ENCODE results near the gene PRIMA1.

The PRIMA1 gene

DNA sequence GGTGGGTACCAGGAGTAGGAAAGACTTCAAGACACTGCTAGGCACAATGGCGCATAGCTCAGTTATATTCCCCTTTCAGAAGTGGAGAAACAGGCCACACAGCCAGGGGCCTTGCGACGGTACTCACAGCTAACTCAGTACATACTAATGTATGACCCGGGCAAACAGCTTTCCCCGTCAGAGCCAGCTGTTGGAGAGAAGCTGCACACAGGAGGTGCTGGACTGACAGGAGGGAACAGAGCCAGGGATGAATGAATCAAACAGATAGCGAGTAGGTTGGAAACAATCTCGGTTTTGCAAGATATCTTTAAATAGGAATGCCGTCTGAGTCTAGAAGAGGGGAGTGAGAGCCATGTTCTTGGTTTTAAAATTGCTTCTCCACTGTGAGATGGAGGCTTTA, 45.5 kb downstream of the PRIMA1 start:
- Mint-ChIP-seq H3K27ac (no peak overlapping the region), H3K27me3 (peaks cover 0 to 3% of the 10 kb centered on the region in 2 donors), H3K4me3 (no peak overlapping the region), H3K9me3 (peaks cover 3 to 4% of the 10 kb centered on the region in 2 donors), H3K36me3 (no peaks in the 10 kb centered on the region), H3K4me1 (no peaks in the 10 kb centered on the region)
- ATAC-seq (replicated peaks), result no peak
- DNase-seq, result no peak

DNA sequence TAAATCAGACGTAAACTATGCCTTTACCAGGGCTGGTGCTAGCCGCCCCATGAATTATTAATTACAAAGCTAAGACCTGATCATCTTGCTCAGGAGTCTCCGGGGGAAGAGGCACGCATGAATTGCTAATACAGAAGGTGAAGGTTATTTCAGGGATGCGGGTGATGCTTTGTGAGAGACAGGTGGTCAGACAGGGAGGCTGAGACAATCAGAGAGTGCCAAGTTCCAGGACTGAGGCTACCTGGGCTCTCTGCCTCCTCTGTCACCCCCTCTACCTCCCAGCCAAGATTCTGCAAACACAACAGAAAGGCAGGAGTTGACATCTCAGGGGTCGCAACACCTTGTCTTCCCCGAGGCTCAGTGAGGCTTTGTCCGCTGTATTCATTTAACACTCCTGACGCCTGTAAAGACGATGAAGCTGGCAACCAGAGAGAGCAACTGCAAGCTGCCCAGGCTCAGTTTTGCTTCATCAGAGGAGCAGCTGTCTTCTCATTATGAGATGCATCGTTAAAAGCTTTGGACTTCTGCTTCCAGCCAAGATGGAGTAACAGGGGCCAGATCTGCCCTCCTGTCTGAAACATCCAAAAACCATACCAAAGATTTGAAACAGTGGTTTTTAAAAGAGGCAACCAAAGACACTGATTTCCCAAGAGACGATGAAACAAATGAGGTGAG, 46.6 kb downstream of the PRIMA1 start:
- Mint-ChIP-seq H3K27me3 (peaks cover 8 to 11% of the 10 kb centered on the region in 2 donors), H3K27ac (no peak overlapping the region), H3K36me3 (no peaks in the 10 kb centered on the region), H3K4me1 (no peaks in the 10 kb centered on the region), H3K9me3 (no peaks in the 10 kb centered on the region), H3K4me3 (no peak overlapping the region)
- DNase-seq, result no peak
- no peak for ATAC-seq (replicated peaks)

DNA sequence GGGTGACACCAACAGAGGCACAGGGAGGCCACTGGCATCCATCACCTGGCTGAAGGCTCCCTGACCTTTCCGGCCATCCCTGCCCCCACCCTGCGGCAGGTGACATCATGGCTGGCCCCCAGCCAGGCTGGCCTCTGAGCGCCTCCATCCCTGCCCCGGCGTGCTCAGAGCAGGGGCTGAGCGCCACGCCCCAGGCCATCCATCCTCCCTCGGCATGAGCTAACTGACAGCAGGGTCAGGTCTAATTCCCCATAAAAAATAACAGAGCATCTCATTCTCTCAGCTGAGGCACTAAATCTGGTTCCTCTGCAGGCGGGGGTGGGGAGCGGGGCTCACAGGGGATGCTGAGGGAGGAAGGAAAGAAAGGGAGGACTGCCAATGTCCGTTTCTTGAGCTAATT, 50.7 kb downstream of the PRIMA1 start:
- DNase-seq (no peak), ATAC-seq (replicated peaks) (no peak)
- Mint-ChIP-seq H3K9me3 (peaks cover 0 to 2% of the 10 kb centered on the region in 2 donors), H3K36me3 (no peaks in the 10 kb centered on the region), H3K4me3 (no peak overlapping the region), H3K4me1 (no peaks in the 10 kb centered on the region), H3K27me3 (peaks cover 9 to 11% of the 10 kb centered on the region in 2 donors), H3K27ac (no peak overlapping the region)

DNA sequence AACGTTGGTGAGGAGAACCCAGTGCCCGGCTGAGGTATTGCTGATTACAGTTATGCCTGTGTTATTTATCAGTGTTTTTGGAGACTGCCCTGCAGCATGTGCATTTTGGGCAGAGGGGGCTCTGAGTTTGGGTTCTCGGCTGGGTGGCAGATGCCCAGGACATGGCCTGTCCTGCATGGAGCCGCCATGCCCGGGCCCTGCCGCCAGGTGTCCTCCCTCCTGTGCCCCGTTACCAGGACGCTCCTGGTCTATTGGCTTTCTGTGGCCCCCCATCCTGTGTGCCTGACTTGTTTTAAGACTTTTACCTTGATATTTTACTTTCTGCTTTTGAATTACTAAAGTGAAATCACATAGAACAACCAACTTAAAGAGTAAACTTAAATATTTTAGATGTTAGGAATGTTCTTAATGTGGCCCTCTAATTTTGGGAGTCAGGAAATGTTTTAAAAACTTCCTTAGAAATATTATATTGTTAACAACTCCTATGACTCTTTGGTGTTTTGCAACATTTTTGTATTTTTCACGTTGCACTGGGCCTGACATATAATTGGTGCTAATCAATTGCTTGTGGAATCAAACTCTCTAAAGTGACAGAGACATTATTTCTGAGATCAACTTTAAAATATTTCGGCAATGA, 51.8 kb downstream of the PRIMA1 start:
- H3K27ac Mint-ChIP-seq, result no peak overlapping the region
- no peak overlapping the region for H3K4me3 Mint-ChIP-seq
- H3K27me3 Mint-ChIP-seq, result peaks cover 9 to 11% of the 10 kb centered on the region in 2 donors
- H3K4me1 Mint-ChIP-seq, result no peaks in the 10 kb centered on the region
- H3K9me3 Mint-ChIP-seq, result peaks cover 0 to 2% of the 10 kb centered on the region in 2 donors
- DNase-seq (no peak), ATAC-seq (replicated peaks) (no peak)
- H3K36me3 Mint-ChIP-seq, result no peaks in the 10 kb centered on the region

DNA sequence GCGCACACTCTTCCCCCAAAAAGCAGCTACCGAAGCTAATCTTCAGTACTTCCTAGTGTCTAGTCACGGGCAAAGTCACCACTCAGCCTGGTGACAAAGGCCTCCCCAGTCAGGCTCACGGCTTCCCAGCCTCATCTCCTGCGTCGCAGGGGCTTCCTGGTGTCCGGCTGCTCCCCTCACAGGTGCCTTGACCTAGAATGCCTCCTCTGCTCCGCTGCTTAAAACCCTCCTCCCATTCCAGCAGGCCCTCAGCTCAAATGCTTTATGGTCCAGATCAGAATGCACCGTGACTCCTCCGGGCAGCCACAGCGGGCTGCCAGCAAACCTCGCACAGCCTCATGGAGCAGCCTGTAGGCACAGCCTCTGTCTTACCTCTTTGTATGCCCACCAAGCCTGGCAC, 53.1 kb downstream of the PRIMA1 start:
- H3K36me3 Mint-ChIP-seq, result no peaks in the 10 kb centered on the region
- H3K27ac Mint-ChIP-seq, result no peak overlapping the region
- no peaks in the 10 kb centered on the region for H3K4me1 Mint-ChIP-seq
- no peak for ATAC-seq (replicated peaks)
- no peak overlapping the region for H3K4me3 Mint-ChIP-seq
- peaks cover 9 to 11% of the 10 kb centered on the region in 2 donors for H3K27me3 Mint-ChIP-seq
- H3K9me3 Mint-ChIP-seq, result peaks cover 0 to 2% of the 10 kb centered on the region in 2 donors
- no peak for DNase-seq

DNA sequence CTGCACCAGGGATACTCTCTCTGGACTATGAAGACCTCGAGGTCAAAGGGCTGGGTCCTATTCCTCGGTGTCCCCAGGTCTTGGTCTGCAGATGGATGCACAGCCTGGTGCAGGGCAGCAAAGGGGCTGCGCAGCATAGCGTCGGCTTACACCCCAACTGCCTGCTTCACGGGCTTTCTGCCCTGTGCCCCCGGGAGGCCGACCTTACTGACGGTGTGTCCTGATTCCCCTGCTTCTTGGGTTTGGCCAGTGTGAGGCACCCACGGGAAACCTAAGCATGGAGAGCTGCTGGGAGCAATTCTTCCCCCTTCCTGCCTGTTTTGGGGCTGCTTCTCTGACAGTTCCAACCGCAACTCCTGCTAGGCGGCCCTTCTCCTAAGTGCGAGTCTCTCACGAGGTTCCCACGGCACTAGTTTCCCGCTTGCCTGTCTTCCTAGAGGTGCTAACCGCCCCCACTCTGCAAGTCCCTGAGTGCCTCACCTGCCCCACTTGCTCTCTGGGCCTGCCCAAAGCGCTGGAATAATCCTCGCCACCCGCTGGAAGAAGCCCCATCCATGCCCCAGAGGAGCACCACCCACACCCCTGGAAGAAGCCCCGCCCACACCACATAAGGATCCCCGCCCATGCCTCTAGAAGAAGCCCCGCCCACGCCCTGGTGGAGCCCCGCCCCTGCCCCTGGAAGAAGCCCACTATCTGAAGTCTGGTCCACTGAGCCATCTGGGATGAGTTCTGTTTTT, 54.0 kb downstream of the PRIMA1 start:
- no peaks in the 10 kb centered on the region for H3K4me1 Mint-ChIP-seq
- peaks cover 0 to 2% of the 10 kb centered on the region in 2 donors for H3K9me3 Mint-ChIP-seq
- peaks cover 9% of the 10 kb centered on the region in 2 donors for H3K27me3 Mint-ChIP-seq
- H3K4me3 Mint-ChIP-seq, result no peak overlapping the region
- ATAC-seq (replicated peaks), result no peak
- no peaks in the 10 kb centered on the region for H3K36me3 Mint-ChIP-seq
- no peak for DNase-seq
- H3K27ac Mint-ChIP-seq, result no peak overlapping the region

DNA sequence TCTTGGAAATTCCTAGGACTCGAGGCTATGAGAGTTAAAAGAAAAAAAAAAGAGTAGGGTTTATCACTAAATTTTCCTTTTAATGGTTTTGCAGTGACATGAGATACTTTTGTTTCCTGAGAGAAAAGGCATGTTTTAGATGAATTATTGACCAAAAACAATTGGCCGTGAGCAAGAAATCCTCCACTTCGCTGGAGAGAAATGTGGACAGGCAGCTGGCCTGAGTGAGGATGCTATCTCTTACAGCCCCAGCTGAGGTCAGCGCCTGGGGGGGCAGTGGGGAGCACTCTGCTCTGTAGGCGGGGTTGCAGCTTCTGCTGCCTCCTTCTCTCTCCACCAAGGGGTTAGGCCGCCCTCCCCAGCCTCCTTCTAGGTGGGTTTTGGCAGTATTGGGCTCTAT, 54.7 kb downstream of the PRIMA1 start:
- ATAC-seq (replicated peaks) (no peak), DNase-seq (no peak)
- Mint-ChIP-seq H3K36me3 (no peaks in the 10 kb centered on the region), H3K27ac (no peak overlapping the region), H3K4me3 (no peak overlapping the region), H3K27me3 (peaks cover 8 to 9% of the 10 kb centered on the region in 2 donors), H3K4me1 (no peaks in the 10 kb centered on the region), H3K9me3 (peaks cover 0 to 2% of the 10 kb centered on the region in 2 donors)

DNA sequence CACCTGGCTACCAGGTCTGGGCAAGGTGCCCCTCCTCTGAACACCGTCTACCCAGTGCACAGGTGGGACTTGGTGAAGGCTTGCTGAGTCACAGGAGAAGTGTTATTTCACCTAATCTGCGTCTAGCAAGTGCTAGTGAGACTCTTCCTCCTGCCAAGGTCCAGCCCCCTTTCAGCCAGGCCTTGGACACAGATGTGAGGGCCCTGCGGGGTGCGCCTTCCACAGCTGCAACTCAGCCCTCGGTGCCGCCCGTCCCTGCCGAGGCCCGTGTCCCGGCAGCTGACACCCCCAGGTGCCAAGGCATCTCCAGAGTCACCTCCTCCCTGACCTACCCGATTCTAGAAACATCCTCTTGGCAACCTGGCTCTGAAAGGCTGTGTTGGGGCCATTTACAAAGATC, 55.1 kb downstream of the PRIMA1 start:
- H3K27me3 Mint-ChIP-seq, result peaks cover 8 to 9% of the 10 kb centered on the region in 2 donors
- no peak for DNase-seq
- no peaks in the 10 kb centered on the region for H3K36me3 Mint-ChIP-seq
- no peak for ATAC-seq (replicated peaks)
- H3K27ac Mint-ChIP-seq, result no peak overlapping the region
- no peaks in the 10 kb centered on the region for H3K4me1 Mint-ChIP-seq
- H3K4me3 Mint-ChIP-seq, result no peak overlapping the region
- peaks cover 0 to 2% of the 10 kb centered on the region in 2 donors for H3K9me3 Mint-ChIP-seq

DNA sequence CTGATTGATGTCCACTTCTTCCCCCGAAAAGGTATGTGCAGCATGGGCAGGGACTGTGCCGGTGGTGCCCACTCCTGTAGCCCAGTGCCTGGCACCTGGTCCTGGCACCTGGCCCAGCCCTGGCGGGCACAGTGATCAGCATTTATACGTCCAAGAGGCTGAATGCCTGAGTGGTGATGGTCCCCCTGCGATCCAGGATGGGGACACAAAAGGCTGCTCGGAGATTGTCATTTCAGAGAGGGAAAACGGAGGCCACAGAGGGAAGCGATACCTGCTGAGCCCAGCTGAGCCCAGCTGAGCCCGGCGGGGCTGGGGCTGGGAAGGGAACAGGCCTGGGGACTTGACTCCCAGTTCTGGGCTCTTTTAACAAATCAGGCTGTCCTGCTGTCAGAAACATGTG, 55.8 kb downstream of the PRIMA1 start:
- peaks cover 8 to 9% of the 10 kb centered on the region in 2 donors for H3K27me3 Mint-ChIP-seq

DNA sequence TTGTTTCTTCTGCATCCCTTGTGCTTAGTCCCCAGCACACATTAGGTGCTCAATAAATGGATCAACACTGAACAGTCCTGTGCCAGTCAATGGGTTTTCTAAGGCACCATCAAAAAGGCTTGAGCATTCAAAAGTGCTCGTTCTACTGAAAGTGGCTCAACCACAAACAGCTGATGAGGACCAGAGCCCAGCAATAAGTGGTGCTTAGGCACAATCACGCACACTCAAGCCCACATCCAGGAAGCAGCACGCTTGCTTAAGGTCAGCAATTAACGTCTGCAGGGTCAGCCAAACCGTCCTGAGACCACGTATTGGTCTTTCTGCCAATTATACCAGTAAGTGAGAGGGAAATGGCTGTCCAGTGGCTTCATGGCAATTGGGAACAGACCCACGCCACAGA, 56.5 kb downstream of the PRIMA1 start:
- H3K27ac Mint-ChIP-seq, result no peak overlapping the region
- DNase-seq, result no peak
- H3K9me3 Mint-ChIP-seq, result peaks cover 0 to 2% of the 10 kb centered on the region in 2 donors
- H3K27me3 Mint-ChIP-seq, result peaks cover under 1% of the 10 kb centered on the region in 2 donors
- H3K36me3 Mint-ChIP-seq, result no peaks in the 10 kb centered on the region
- ATAC-seq (replicated peaks), result no peak
- H3K4me1 Mint-ChIP-seq, result no peaks in the 10 kb centered on the region
- no peak overlapping the region for H3K4me3 Mint-ChIP-seq

More for the DNA sequence above, 55.8 kb downstream of the PRIMA1 start:
- Mint-ChIP-seq H3K36me3 (no peaks in the 10 kb centered on the region), H3K9me3 (peaks cover 0 to 2% of the 10 kb centered on the region in 2 donors), H3K27ac (no peak overlapping the region), H3K4me1 (no peaks in the 10 kb centered on the region), H3K4me3 (no peak overlapping the region)
- ATAC-seq (replicated peaks) (no peak), DNase-seq (no peak)

DNA sequence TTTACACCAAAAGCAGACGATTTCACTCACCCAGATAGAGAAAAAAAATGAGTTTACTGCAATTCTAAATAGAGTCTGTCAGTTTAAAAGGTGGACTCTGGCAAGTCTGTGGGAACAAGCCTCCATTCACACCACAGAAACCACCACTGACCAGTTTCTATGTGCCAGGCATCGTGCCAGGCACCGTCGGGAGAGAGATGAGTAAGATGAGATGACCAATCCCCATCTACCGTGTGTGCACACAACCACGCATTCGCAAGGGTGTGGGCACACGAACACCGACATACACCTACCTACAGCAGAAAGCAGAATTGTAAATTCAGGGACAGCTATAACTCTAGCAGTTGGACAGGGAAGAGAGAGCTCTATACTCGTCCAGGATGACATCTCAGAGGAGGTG, 58.3 kb downstream of the PRIMA1 start:
- DNase-seq (no peak), ATAC-seq (replicated peaks) (no peak)
- peaks cover 0 to 2% of the 10 kb centered on the region in 2 donors for H3K9me3 Mint-ChIP-seq
- no peaks in the 10 kb centered on the region for H3K4me1 Mint-ChIP-seq
- no peak overlapping the region for H3K27ac Mint-ChIP-seq
- no peaks in the 10 kb centered on the region for H3K36me3 Mint-ChIP-seq
- H3K27me3 Mint-ChIP-seq, result no peaks in the 10 kb centered on the region
- no peak overlapping the region for H3K4me3 Mint-ChIP-seq

DNA sequence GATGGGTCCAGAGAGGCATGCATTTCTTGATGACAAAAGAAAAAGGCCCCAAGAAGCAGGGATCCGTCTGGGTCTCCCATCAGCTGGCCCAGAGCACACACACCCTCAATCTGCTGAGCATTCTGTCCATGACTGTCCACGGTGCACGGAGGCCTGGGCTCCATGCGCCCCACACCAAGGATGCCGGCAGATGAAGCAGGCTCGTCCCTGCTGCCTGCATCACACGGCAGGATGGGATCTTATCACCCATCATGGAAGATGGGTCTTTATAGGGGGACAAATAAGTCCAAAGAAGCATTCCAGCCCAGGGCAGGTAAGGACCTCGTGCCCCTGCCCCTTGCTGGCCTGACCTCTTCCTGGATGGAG, 59.7 kb downstream of the PRIMA1 start:
- Mint-ChIP-seq H3K9me3 (no peaks in the 10 kb centered on the region), H3K36me3 (no peaks in the 10 kb centered on the region), H3K27me3 (no peaks in the 10 kb centered on the region), H3K4me1 (no peaks in the 10 kb centered on the region), H3K4me3 (no peak overlapping the region), H3K27ac (no peak overlapping the region)
- ATAC-seq (replicated peaks), result no peak
- no peak for DNase-seq

DNA sequence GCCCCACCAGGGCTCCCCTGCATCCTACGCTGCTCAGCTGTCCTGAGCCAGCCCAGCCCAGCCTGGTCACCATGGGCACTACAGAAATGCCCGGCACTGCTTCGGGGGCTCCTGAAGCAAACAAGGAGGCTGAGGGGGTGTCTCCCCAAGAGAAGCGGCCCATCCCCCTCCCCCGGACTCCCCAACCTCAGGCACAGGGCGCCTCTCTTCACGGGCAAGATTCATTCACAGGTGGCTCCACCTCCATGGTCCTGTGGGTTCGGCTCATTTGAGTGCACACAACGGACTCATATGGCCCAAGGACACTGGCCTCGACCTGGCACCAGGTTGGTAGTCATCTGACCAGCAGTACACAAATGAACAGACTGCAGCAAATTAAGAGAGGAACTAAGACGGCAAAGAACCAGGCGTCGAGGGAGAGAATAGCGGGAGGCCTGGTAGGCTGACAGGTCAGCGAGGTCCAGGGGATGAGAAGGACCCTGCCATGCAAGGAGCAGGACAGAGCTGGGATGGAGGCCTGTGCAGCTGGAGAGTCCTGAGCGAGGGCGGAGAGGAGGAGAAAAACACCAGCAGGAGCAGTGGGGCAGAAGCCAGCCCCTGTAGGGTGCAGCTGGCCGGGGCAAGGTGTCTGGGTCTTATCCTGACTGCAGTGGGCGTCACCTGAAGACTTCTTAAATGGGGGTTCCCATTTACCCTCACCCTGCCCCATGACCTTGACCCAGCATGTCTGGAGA, 60.2 kb downstream of the PRIMA1 start:
- H3K27me3 Mint-ChIP-seq, result no peaks in the 10 kb centered on the region
- no peaks in the 10 kb centered on the region for H3K9me3 Mint-ChIP-seq
- no peaks in the 10 kb centered on the region for H3K36me3 Mint-ChIP-seq
- no peak overlapping the region for H3K27ac Mint-ChIP-seq
- DNase-seq, result no peak
- ATAC-seq (replicated peaks), result no peak
- H3K4me3 Mint-ChIP-seq, result no peak overlapping the region
- no peaks in the 10 kb centered on the region for H3K4me1 Mint-ChIP-seq

DNA sequence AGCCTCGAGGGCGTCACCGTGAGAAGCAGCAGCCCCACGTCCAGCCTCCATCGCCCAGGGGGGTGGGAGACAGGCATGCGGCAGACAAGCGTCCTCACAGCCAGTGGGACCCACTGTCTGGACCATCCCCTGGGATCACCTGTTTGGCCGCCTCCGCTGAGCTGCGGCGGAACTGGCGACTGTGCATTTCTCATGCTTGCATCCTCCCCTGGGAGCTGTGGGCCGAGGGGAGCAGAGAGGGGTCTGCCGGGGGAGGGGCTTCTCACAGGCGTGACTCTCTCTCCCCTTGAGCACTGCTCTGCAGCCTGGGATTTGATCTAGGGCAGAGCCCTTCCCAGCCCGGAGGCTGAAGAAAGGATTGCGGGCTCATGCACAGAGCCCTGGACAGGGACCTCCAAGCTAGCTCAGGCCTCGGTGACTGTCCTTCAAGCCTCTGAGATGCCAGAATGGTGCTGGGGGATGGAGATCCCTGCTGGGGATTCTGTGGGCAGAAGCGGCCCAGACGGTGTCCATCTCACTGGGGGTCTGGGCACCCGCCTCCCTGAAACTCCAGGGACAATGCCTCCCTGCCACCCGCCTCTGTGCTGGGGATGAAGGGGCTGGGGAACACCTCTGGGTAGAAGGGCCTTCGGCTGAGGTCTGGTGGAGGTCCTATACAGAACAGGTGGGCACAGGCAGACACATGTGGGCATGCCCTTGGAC, 61.1 kb downstream of the PRIMA1 start:
- DNase-seq (no peak), ATAC-seq (replicated peaks) (no peak)
- Mint-ChIP-seq H3K4me3 (no peak overlapping the region), H3K27me3 (no peaks in the 10 kb centered on the region), H3K27ac (no peak overlapping the region), H3K4me1 (no peaks in the 10 kb centered on the region), H3K36me3 (no peaks in the 10 kb centered on the region), H3K9me3 (peaks cover 5% of the 10 kb centered on the region in 2 donors)
